Thyroid gland (tissue), 4 donors: ENCODE measurements around the gene TAF11.

Source experiments
- POLR2A ChIP-seq, 2 donors: fragments of 450-650 bp; IDR thresholded peaks; one replicate each; pipeline ENCODE4 v1.6.1; 2017; ENCODE audit warnings: antibody characterized with exemption in 2 of 2, mild to moderate bottlenecking in 2 of 2, moderate library complexity in 1 of 2
- TF ChIP-seq, protein P1 (sequence below), 6 experiments: fragments of 200-600 bp in 3 of 6; fragments of 450-650 bp in 3 of 6; sonication (generic) in 3 of 6; IDR thresholded peaks; one replicate each; pipeline ENCODE4 v1.5.1; 2016 to 2019; ENCODE audit warnings: antibody characterized with exemption in 6 of 6, mild to moderate bottlenecking in 2 of 6, inconsistent platforms in 1 of 6, moderate library complexity in 1 of 6

- TF ChIP-seq, protein P1, sequence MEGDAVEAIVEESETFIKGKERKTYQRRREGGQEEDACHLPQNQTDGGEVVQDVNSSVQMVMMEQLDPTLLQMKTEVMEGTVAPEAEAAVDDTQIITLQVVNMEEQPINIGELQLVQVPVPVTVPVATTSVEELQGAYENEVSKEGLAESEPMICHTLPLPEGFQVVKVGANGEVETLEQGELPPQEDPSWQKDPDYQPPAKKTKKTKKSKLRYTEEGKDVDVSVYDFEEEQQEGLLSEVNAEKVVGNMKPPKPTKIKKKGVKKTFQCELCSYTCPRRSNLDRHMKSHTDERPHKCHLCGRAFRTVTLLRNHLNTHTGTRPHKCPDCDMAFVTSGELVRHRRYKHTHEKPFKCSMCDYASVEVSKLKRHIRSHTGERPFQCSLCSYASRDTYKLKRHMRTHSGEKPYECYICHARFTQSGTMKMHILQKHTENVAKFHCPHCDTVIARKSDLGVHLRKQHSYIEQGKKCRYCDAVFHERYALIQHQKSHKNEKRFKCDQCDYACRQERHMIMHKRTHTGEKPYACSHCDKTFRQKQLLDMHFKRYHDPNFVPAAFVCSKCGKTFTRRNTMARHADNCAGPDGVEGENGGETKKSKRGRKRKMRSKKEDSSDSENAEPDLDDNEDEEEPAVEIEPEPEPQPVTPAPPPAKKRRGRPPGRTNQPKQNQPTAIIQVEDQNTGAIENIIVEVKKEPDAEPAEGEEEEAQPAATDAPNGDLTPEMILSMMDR (IDR thresholded peaks at IDR 0.05), result no peak
- no peak for TF ChIP-seq POLR2A (IDR thresholded peaks at IDR 0.05)
Observed at GRCh38 chr6:34837528-34837927, 50.3 kb downstream of the TAF11 start.
